Measurements from ENCODE around the gene CPNE9. TPM values are rescaled to one million over a fixed set of nuclear protein-coding genes. Genes with fewer than 3 reads are reported as not detected.

CPNE9 gene
- total RNA-seq, 2 donors from 2014 or later, result 0.15 to 0.62 TPM

GRCh38 chr3:9679476-9680080 is 24.1 kb upstream of the CPNE9 start:
- no peak for DNase-seq
- Mint-ChIP-seq H3K9me3 (no peaks in the 10 kb centered on the region), H3K27me3 (ENCODE audit: insufficient read depth) (no peaks in the 10 kb centered on the region), H3K4me1 (no peaks in the 10 kb centered on the region), H3K4me3 (no peak overlapping the region), H3K27ac (no peak overlapping the region), H3K36me3 (ENCODE audit: low read depth) (peaks cover 59% of the 10 kb centered on the region)
- no peaks in the 10 kb centered on the region for H3K27me3 ChIP-seq (ENCODE audit: control insufficient read depth, insufficient read depth, low read length, poor library complexity, severe bottlenecking)
- H3K36me3 ChIP-seq (ENCODE audit: control insufficient read depth, insufficient read depth, low read length), result peaks cover 81% of the 10 kb centered on the region
- no peak overlapping the region for H3K27ac ChIP-seq (ENCODE audit: low read depth, low read length)
- 91 to 92% methylated on average over 5 to 6 of the region's 6 CpGs for WGBS, 2 experiments (ENCODE audit: insufficient coverage in 1 of 2, insufficient read length in 1 of 2)
- no peak overlapping the region for H3K4me3 ChIP-seq (ENCODE audit: low read length)
- no peaks in the 10 kb centered on the region for H3K9me3 ChIP-seq (ENCODE audit: control insufficient read depth, low read length)
- TF ChIP-seq CTCF (conservative IDR thresholded peaks at IDR 0.05), result no peak
- H3K4me1 ChIP-seq (ENCODE audit: control insufficient read depth, insufficient read depth, low read length), result no peaks in the 10 kb centered on the region
- no peak overlapping the region for H3K9ac ChIP-seq (ENCODE audit: extremely low read depth, low read length, poor library complexity, severe bottlenecking)

- H3K27me3 ChIP-seq (ENCODE audit: control insufficient read depth, insufficient read depth, low read length, poor library complexity, severe bottlenecking), result no peaks in the 10 kb centered on the region
- 88 to 94% methylated on average over 6 to 7 of the region's 7 CpGs for WGBS, 2 experiments (ENCODE audit: insufficient coverage in 1 of 2, insufficient read length in 1 of 2)
- H3K4me3 ChIP-seq (ENCODE audit: low read length), result no peak overlapping the region
- Mint-ChIP-seq H3K27ac (no peak overlapping the region), H3K36me3 (ENCODE audit: low read depth) (peaks cover 66% of the 10 kb centered on the region), H3K27me3 (ENCODE audit: insufficient read depth) (no peaks in the 10 kb centered on the region), H3K4me3 (no peak overlapping the region), H3K4me1 (no peaks in the 10 kb centered on the region), H3K9me3 (no peaks in the 10 kb centered on the region)
- no peak overlapping the region for H3K27ac ChIP-seq (ENCODE audit: low read depth, low read length)
- no peaks in the 10 kb centered on the region for H3K9me3 ChIP-seq (ENCODE audit: control insufficient read depth, low read length)
- H3K9ac ChIP-seq (ENCODE audit: extremely low read depth, low read length, poor library complexity, severe bottlenecking), result no peak overlapping the region
- peaks cover 85% of the 10 kb centered on the region for H3K36me3 ChIP-seq (ENCODE audit: control insufficient read depth, insufficient read depth, low read length)
- TF ChIP-seq CTCF (conservative IDR thresholded peaks at IDR 0.05), result no peak
- no peaks in the 10 kb centered on the region for H3K4me1 ChIP-seq (ENCODE audit: control insufficient read depth, insufficient read depth, low read length)
- no peak for DNase-seq
These were observed 22.5 kb upstream of the CPNE9 start for GRCh38 chr3:9681011-9681722.

DNA sequence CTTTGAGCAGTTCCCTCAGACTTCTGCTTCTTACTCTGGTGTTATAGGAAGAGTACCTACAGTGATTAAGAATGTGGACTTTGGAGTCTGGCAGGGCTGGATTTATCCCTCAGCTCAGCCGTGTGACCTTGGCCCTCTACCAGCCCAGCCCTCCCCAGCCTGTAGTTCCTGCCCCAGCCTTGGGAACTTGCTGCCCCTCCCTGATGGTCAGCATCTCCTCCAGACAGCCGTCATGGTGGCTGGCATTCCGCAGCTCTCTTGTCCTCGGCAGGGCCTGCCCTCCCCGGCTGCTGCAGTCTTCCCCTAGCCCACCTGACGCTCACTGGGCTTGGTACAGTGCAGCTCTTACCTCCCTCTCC is 21.9 kb upstream of the CPNE9 start:
- H3K27ac Mint-ChIP-seq, result peak overlapping the region; percentile 44
- Histone ChIP-seq H3K4me3 (ENCODE audit: low read length) (no peak overlapping the region), H3K27me3 (ENCODE audit: control insufficient read depth, insufficient read depth, low read length, poor library complexity, severe bottlenecking) (no peaks in the 10 kb centered on the region), H3K27ac (ENCODE audit: low read depth, low read length) (no peak overlapping the region), H3K4me1 (ENCODE audit: control insufficient read depth, insufficient read depth, low read length) (no peaks in the 10 kb centered on the region), H3K36me3 (ENCODE audit: control insufficient read depth, insufficient read depth, low read length) (peaks cover 88% of the 10 kb centered on the region), H3K9ac (ENCODE audit: extremely low read depth, low read length, poor library complexity, severe bottlenecking) (no peak overlapping the region), H3K9me3 (ENCODE audit: control insufficient read depth, low read length) (no peaks in the 10 kb centered on the region)
- H3K9me3 Mint-ChIP-seq, result no peaks in the 10 kb centered on the region
- TF ChIP-seq CTCF (conservative IDR thresholded peaks at IDR 0.05), result no peak
- no peak overlapping the region for H3K4me3 Mint-ChIP-seq
- peaks cover 69% of the 10 kb centered on the region for H3K36me3 Mint-ChIP-seq (ENCODE audit: low read depth)
- no peaks in the 10 kb centered on the region for H3K4me1 Mint-ChIP-seq
- no peak for DNase-seq
- WGBS, 2 experiments (ENCODE audit: insufficient coverage in 1 of 2, insufficient read length in 1 of 2), result 91% methylated on average over 5 to 6 of the region's 6 CpGs
- no peaks in the 10 kb centered on the region for H3K27me3 Mint-ChIP-seq (ENCODE audit: insufficient read depth)
